ENCODE results near the gene AR.
"Not testable (repeated sequence)": the region's sequence is repeated elsewhere in the genome, so short reads cannot be mapped to it uniquely, and the experiment has no call there.

Gene AR

GRCh38 chrX:67636532-67636931 is 92.7 kb downstream of the AR start:
- H3K36me3 ChIP-seq, result no peaks in the 10 kb centered on the region
- no peaks in the 10 kb centered on the region for H3K9me3 ChIP-seq
- no peak overlapping the region for H3K4me3 ChIP-seq (ENCODE audit: low read depth, low read length)
- H3K27me3 ChIP-seq, result no peaks in the 10 kb centered on the region
- no peak for DNase-seq
- no peak for TF ChIP-seq CTCF (IDR thresholded peaks at IDR 0.05; ENCODE audit: low read depth, low read length)
- no peaks in the 10 kb centered on the region for H3K4me1 ChIP-seq

GRCh38 chrX:67637293-67637692 is 93.5 kb downstream of the AR start:
- not testable (repeated sequence) for H3K27me3 ChIP-seq; H3K4me1 ChIP-seq; H3K4me3 ChIP-seq (ENCODE audit: low read depth, low read length); DNase-seq; H3K36me3 ChIP-seq; H3K9me3 ChIP-seq

- TF ChIP-seq CTCF (IDR thresholded peaks at IDR 0.05; ENCODE audit: low read depth, low read length), result no peak
- no peaks in the 10 kb centered on the region for H3K27me3 ChIP-seq
- H3K4me1 ChIP-seq, result no peaks in the 10 kb centered on the region
- H3K9me3 ChIP-seq, result no peaks in the 10 kb centered on the region
- H3K4me3 ChIP-seq (ENCODE audit: low read depth, low read length), result no peak overlapping the region
- no peaks in the 10 kb centered on the region for H3K36me3 ChIP-seq
- DNase-seq, result no peak
Measured at GRCh38 chrX:67648361-67648760, 104.5 kb downstream of the AR start.

- Histone ChIP-seq H3K27me3 (no peaks in the 10 kb centered on the region), H3K9me3 (no peaks in the 10 kb centered on the region), H3K36me3 (no peaks in the 10 kb centered on the region), H3K4me1 (no peaks in the 10 kb centered on the region), H3K4me3 (ENCODE audit: low read depth, low read length) (no peak overlapping the region)
- DNase-seq, result no peak
- TF ChIP-seq CTCF (IDR thresholded peaks at IDR 0.05; ENCODE audit: low read depth, low read length), result no peak
Measured at GRCh38 chrX:67651437-67652142, 107.8 kb downstream of the AR start.

- DNase-seq, result no peak
- Histone ChIP-seq H3K27me3 (no peaks in the 10 kb centered on the region), H3K4me1 (no peaks in the 10 kb centered on the region), H3K36me3 (no peaks in the 10 kb centered on the region), H3K4me3 (ENCODE audit: low read depth, low read length) (no peak overlapping the region), H3K9me3 (no peaks in the 10 kb centered on the region)
- no peak for TF ChIP-seq CTCF (IDR thresholded peaks at IDR 0.05; ENCODE audit: low read depth, low read length)
Measured at GRCh38 chrX:67652543-67652942, 108.7 kb downstream of the AR start.

GRCh38 chrX:67654301-67654700 is 110.5 kb downstream of the AR start:
- no peak for DNase-seq
- Histone ChIP-seq H3K27me3 (no peaks in the 10 kb centered on the region), H3K36me3 (no peaks in the 10 kb centered on the region), H3K9me3 (no peaks in the 10 kb centered on the region), H3K4me1 (no peaks in the 10 kb centered on the region), H3K4me3 (ENCODE audit: low read depth, low read length) (no peak overlapping the region)
- no peak for TF ChIP-seq CTCF (IDR thresholded peaks at IDR 0.05; ENCODE audit: low read depth, low read length)

Data from BE2C (cell line).